HCT116 (cell line): ENCODE data around the gene PTPMT1.

Experiments used
- ATF3 ChIP-seq: IDR thresholded peaks from 2 replicates; pipeline ENCODE4 v1.6.1; 2012
- TF ChIP-seq, protein P1 (sequence below), 3 experiments: fragments of 200-600 bp in 1 of 3; sonication (generic) in 1 of 3; IDR thresholded peaks in 2 of 3; conservative IDR thresholded peaks in 1 of 3; 2 replicates each; pipeline ENCODE4 v1.5.1; 2012 to 2017; ENCODE audit warnings: low read depth in 2 of 3, low read length in 2 of 3, antibody characterized with exemption in 1 of 3, borderline replicate concordance in 1 of 3, control low read depth in 1 of 3, mild to moderate bottlenecking in 1 of 3, mixed read lengths in 1 of 3, mixed run types in 1 of 3, moderate library complexity in 1 of 3; ENCODE audit not compliant: insufficient read depth in 1 of 3

- TF ChIP-seq ATF3, result no peak
- TF ChIP-seq, protein P1, sequence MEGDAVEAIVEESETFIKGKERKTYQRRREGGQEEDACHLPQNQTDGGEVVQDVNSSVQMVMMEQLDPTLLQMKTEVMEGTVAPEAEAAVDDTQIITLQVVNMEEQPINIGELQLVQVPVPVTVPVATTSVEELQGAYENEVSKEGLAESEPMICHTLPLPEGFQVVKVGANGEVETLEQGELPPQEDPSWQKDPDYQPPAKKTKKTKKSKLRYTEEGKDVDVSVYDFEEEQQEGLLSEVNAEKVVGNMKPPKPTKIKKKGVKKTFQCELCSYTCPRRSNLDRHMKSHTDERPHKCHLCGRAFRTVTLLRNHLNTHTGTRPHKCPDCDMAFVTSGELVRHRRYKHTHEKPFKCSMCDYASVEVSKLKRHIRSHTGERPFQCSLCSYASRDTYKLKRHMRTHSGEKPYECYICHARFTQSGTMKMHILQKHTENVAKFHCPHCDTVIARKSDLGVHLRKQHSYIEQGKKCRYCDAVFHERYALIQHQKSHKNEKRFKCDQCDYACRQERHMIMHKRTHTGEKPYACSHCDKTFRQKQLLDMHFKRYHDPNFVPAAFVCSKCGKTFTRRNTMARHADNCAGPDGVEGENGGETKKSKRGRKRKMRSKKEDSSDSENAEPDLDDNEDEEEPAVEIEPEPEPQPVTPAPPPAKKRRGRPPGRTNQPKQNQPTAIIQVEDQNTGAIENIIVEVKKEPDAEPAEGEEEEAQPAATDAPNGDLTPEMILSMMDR (IDR thresholded peaks at IDR 0.05 in 2 of 3, conservative IDR thresholded peaks at IDR 0.05 in 1 of 3; ENCODE audit: borderline replicate concordance in 1 of 3, insufficient read depth in 1 of 3, low read depth in 2 of 3, low read length in 2 of 3), result no peak
Observed at GRCh38 chr11:47605921-47606320, 40.5 kb downstream of the PTPMT1 start.
